Gastrocnemius medialis (tissue), 4 donors: ENCODE measurements around the gene KCTD7. TPM values are rescaled to one million over a fixed set of nuclear protein-coding genes. Genes with fewer than 3 reads are reported as not detected.
"Not testable (repeated sequence)": the region's sequence is repeated elsewhere in the genome, so short reads cannot be mapped to it uniquely, and the experiment has no call there.

Experiments
- ATAC-seq, 2 donors: fragments of 150-250 bp; one replicate each; pipeline ENCODE4 v1.9.1; 2016
- DNase-seq, 2 donors: peaks; one replicate each; pipeline ENCODE4 v3.0.0-alpha.2; 2019
- H3K27ac ChIP-seq, 4 donors: fragments of 200-600 bp; sonication (generic); 1 replicate in 1 of 4; 2 replicates in 3 of 4; pipeline ENCODE4 v1.5.1; 2016 to 2018; ENCODE audit warnings: mild to moderate bottlenecking in 2 of 4, moderate library complexity in 1 of 4
- H3K27me3 ChIP-seq, 3 donors: fragments of 200-600 bp; sonication (generic) in 2 of 3; 1 replicate in 1 of 3; 2 replicates in 2 of 3; pipeline versions ENCODE4 v1.5.1 to v1.6.0; 2016 to 2019; ENCODE audit warnings: mild to moderate bottlenecking in 1 of 3, moderate library complexity in 1 of 3
- H3K36me3 ChIP-seq, 2 donors: fragments of 200-600 bp; sonication (generic) in 1 of 2; one replicate each; pipeline ENCODE4 v1.5.1; 2017 to 2018
- H3K4me1 ChIP-seq, 2 donors: fragments of 200-600 bp; sonication (generic) in 1 of 2; one replicate each; pipeline ENCODE4 v1.5.1; 2016 to 2017; ENCODE audit warnings: mild to moderate bottlenecking in 2 of 2
- H3K4me3 ChIP-seq, 4 donors: fragments of 200-600 bp; sonication (generic) in 3 of 4; 1 replicate in 1 of 4; 2 replicates in 3 of 4; pipeline ENCODE4 v1.5.1; 2016 to 2019; ENCODE audit warnings: mild to moderate bottlenecking in 2 of 4
- H3K9me3 ChIP-seq, 3 donors: fragments of 200-600 bp; sonication (generic) in 2 of 3; 1 replicate in 1 of 3; 2 replicates in 2 of 3; pipeline ENCODE4 v1.5.1; 2016 to 2019
- CTCF ChIP-seq, 5 experiments: fragments of 450-650 bp in 3 of 5; fragments of 200-600 bp in 2 of 5; sonication (generic) in 2 of 5; IDR thresholded peaks in 4 of 5; conservative IDR thresholded peaks in 1 of 5; 1 replicate in 4 of 5; 2 replicates in 1 of 5; pipeline ENCODE4 v1.5.1; 2016 to 2019; ENCODE audit warnings: antibody characterized with exemption in 5 of 5, mild to moderate bottlenecking in 3 of 5, moderate library complexity in 3 of 5
- POLR2A ChIP-seq, 2 donors: fragments of 450-650 bp; IDR thresholded peaks; one replicate each; pipeline ENCODE4 v1.6.1; 2017; ENCODE audit warnings: antibody characterized with exemption in 2 of 2, mild to moderate bottlenecking in 2 of 2, moderate library complexity in 2 of 2
- in situ Hi-C, 4 donors: fragments of 200-750 bp; cut with MboI; loops; one replicate each; pipeline versions ENCODE4 v1.15.0 to v1.8.0; 2017; ENCODE audit warnings: low sequenced_read_pairs in 4 of 4
- intact Hi-C: fragments of 100-400 bp; cut with DNase I; formaldehyde crosslinking; loops from one replicate; pipeline ENCODE4 v1.15.1; 2023; ENCODE audit warnings: low total_unique reads
- total RNA-seq, 4 donors: library from RNA; depleted of rRNA; stranded (reverse); fragments of >200 nt; gene quantifications; one replicate each; pipeline versions ENCODE4 v1.1.0 to v1.2.3, GENCODE V29; 2016

Gene KCTD7
- total RNA-seq, 4 donors from 2014 or later, result 3.0 to 6.0 (median 5.5) TPM

- H3K4me3 ChIP-seq, result no peak overlapping the region
- TF ChIP-seq POLR2A (IDR thresholded peaks at IDR 0.05) (no peak), CTCF (IDR thresholded peaks at IDR 0.05 in 4 of 5, conservative IDR thresholded peaks at IDR 0.05 in 1 of 5) (no peak)
- in situ Hi-C loops, result no loop called here
- H3K27me3 ChIP-seq, result no peaks in the 10 kb centered on the region
- ATAC-seq, result no peak
- intact Hi-C loops, result no loop called here
- no peaks in the 10 kb centered on the region for H3K4me1 ChIP-seq
- no peaks in the 10 kb centered on the region for H3K9me3 ChIP-seq
- no peak overlapping the region for H3K27ac ChIP-seq
- no peaks in the 10 kb centered on the region for H3K36me3 ChIP-seq
- no peak for DNase-seq
Measured at GRCh38 chr7:66615699-66616098, 13.0 kb upstream of the KCTD7 start.

GRCh38 chr7:66617295-66617694 is 11.4 kb upstream of the KCTD7 start:
- Histone ChIP-seq H3K4me3 (no peak overlapping the region), H3K9me3 (no peaks in the 10 kb centered on the region), H3K27me3 (no peaks in the 10 kb centered on the region), H3K36me3 (no peaks in the 10 kb centered on the region), H3K27ac (no peak overlapping the region), H3K4me1 (no peaks in the 10 kb centered on the region)
- ATAC-seq, result no peak
- intact Hi-C loops, result no loop called here
- in situ Hi-C loops, result no loop called here
- no peak for DNase-seq
- no peak for TF ChIP-seq CTCF (IDR thresholded peaks at IDR 0.05 in 4 of 5, conservative IDR thresholded peaks at IDR 0.05 in 1 of 5)
- no peak for TF ChIP-seq POLR2A (IDR thresholded peaks at IDR 0.05)

GRCh38 chr7:66619341-66619948 is 9.2 kb upstream of the KCTD7 start:
- H3K27me3 ChIP-seq, H3K4me3 ChIP-seq, in situ Hi-C loops, H3K27ac ChIP-seq, H3K4me1 ChIP-seq, DNase-seq, intact Hi-C loops, H3K9me3 ChIP-seq, ATAC-seq, H3K36me3 ChIP-seq: not testable (repeated sequence)

- H3K9me3 ChIP-seq, result no peaks in the 10 kb centered on the region
- DNase-seq, result no peak
- ATAC-seq, result no peak
- H3K4me1 ChIP-seq, result peaks cover 6 to 11% of the 10 kb centered on the region in 2 donors
- no peaks in the 10 kb centered on the region for H3K36me3 ChIP-seq
- no peak overlapping the region for H3K4me3 ChIP-seq
- H3K27me3 ChIP-seq, result no peaks in the 10 kb centered on the region
- H3K27ac ChIP-seq, result no peak overlapping the region
- no peak for TF ChIP-seq POLR2A (IDR thresholded peaks at IDR 0.05)
- TF ChIP-seq CTCF (IDR thresholded peaks at IDR 0.05 in 4 of 5, conservative IDR thresholded peaks at IDR 0.05 in 1 of 5), result no peak
- intact Hi-C loops, result no loop called here
- in situ Hi-C loops, result loop anchor here in 1 of 4 donors (5.0 kb wide), 1 partner anchor 34 kb away; no protein-coding TSS in a partner anchor
Measured at GRCh38 chr7:66626331-66626934, 2.2 kb upstream of the KCTD7 start.

- Histone ChIP-seq H3K27ac (peak overlapping the region in 2 of 4 donors; percentile 94 to 98), H3K4me1 (peaks cover 6 to 11% of the 10 kb centered on the region in 2 donors)
- intact Hi-C loops, result no loop called here
Measured at GRCh38 chr7:66627151-66627681, 1.5 kb upstream of the KCTD7 start.

More at GRCh38 chr7:66627151-66627681, 1.5 kb upstream of the KCTD7 start:
- Histone ChIP-seq H3K27me3 (no peaks in the 10 kb centered on the region), H3K4me3 (peak overlapping the region in 3 of 4 donors; percentile 67 to 91 (median 82)), H3K36me3 (no peaks in the 10 kb centered on the region), H3K9me3 (no peaks in the 10 kb centered on the region)
- peak in 1 of 2 donors; percentile 21 for DNase-seq
- no peak for TF ChIP-seq POLR2A (IDR thresholded peaks at IDR 0.05)
- TF ChIP-seq CTCF (IDR thresholded peaks at IDR 0.05 in 4 of 5, conservative IDR thresholded peaks at IDR 0.05 in 1 of 5), result no peak
- ATAC-seq, result no peak
- in situ Hi-C loops, result loop anchor here in 1 of 4 donors (5.0 kb wide), 1 partner anchor 35 kb away; no protein-coding TSS in a partner anchor
